Fibroblast of upper back skin (primary cell): ENCODE data around the gene NXN.
A peak's percentile ranks its signal among the peaks of the same experiment; 100 is the strongest.

Source experiments
- DNase-seq: peaks from one replicate; pipeline ENCODE4 v3.0.0-alpha.2; 2013

NXN gene

DNA sequence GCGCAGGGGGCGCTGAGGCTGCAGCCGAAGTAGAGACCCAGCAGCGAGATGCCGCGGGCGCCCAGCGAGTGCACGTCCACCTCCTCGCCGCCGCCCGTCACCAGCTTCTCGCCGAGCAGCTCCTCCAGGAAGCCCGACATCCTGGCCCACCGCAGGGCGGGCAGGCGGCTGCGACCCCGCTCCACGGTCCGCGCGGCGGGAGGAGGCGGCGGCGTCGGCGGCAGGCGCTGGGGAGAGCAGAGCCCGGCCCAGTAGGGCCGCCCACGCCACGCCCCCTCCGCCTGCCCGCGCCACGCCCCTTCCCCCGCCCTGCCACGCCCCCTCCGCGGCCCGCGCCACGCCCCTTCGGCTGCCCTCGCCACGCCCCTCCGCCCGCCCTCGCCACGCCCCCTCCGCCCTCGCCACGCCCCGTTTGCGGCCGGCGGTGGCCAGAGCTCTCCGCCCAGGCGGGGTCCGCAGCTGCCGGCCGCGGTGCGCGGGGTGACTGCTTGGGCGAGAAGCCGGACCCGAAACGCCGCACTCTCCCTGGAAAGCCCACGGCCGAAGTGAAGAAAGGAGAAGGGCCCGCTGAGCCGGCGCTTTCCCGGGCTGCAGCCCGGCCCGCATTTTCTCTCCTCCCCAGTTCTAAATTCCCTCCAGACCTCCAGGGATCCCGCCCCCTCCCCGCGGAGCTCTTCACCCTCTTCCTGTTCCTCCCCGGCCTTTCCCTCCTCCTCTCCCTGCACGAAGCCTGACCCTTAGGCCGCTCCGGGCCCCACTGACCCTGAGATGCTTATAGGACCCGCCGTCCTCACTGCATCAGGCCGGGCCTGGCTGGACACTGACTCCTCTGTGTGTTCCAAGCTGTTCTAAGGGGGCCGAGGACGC is at the start of gene NXN:
Gene NXN, minus strand, starts transcription at position 238 of the 867 bp plus-strand sequence.
- peak; percentile 69 for DNase-seq

GRCh38 chr17:1027044-1027443 is 47.5 kb upstream of the NXN start:
- DNase-seq = no peak

DNA sequence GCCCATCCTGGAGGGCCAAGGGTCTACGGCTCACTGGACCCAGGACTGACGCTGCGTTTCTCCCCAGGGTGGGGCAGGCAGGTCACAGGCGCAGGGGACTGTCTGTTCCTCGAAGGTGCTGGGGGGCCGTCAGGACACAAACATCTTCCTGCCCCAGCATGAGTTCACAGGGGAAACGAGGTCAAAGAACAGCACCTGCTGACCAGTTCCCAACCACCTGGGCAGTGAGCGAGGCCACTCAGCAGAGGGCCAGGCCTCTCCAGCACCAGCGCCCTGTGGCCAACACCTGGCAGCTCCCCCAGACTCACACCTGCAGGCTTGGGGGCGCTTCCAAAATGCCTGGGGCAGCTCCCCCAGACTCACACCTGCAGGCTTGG is 47.0 kb upstream of the NXN start:
- no peak for DNase-seq

GRCh38 chr17:1025733-1026598 is 46.4 kb upstream of the NXN start:
- DNase-seq = no peak

GRCh38 chr17:1024076-1024475 is 44.5 kb upstream of the NXN start:
- no peak for DNase-seq

DNA sequence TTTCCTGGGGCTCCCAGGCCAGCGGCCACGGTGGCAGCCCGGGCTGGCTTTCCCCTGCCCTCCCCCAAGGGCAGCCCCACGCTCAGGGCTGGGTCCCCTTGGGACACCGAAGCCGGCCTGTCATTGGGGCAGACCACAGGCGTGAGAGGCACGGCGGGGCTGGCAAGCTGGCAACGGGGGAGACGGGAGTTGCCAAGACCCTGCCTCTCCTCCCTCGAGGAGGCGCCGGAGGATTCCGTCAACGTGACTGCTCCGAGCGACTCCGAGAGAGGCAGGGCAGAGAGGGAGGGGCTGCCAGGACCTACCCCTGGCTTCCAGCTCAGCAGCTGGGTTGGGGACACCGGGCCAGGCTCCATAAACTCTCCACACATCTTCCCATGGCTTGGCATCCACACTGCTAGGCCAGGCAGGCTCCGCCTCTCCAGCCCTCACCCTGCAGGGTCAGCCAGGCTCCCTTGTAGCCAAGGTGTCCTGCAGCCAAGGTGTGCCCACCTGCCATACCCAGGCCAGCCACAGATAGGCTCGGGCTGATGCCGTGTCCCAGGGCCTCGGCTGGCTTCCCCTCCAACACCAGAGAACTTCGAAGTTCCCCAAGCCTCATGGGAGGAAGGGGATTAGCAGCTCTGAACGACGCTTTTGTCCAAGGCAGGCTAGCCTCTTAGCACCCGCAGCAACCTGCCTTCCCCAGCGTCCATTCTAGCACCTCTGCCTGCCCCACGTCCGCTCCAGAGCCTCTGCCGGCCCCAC is 42.9 kb upstream of the NXN start:
- no peak for DNase-seq

DNA sequence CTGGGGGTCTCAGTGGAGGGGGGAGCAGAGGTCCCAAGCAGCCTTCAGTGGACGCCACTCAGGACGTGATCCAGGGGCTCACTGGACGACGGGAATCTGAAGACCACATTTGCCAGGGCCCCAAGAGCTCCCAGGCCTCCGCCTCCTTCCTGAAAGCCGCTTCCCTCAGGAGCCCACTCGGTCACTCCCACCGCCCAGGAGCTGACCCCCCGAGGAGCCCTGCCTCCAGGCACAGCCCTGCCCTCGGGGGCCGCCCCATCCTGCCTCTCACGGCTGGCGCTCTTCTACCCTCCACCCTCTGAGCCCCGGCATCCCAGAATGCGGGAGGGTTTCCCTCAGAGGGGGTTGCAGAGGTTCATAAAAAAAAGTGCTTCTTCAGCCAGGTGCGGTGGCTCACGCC is 41.6 kb upstream of the NXN start:
- no peak for DNase-seq

- DNase-seq = no peak
Measured at GRCh38 chr17:1019451-1019850, 39.9 kb upstream of the NXN start.

DNA sequence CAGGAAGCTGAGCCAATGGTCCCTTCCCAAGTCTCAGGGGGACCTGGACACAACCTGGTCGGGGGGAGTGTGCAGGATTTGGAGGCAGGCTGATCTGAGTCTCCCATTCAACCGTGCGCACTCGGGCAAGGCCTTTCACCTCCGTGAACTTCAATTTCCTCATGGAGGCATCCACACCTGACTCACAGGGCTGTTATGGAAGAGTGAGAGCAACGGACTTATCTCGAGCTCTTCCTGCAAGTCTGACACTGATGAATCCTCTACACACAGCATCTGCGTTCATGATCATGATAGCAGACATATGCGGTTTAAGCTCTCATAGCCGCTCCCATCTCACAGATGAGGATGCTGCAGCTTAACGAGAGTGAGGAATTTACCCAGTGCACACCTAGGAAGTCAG is 39.0 kb upstream of the NXN start:
- DNase-seq = no peak

- no peak for DNase-seq
Measured at GRCh38 chr17:1013729-1014090, 34.1 kb upstream of the NXN start.

DNA sequence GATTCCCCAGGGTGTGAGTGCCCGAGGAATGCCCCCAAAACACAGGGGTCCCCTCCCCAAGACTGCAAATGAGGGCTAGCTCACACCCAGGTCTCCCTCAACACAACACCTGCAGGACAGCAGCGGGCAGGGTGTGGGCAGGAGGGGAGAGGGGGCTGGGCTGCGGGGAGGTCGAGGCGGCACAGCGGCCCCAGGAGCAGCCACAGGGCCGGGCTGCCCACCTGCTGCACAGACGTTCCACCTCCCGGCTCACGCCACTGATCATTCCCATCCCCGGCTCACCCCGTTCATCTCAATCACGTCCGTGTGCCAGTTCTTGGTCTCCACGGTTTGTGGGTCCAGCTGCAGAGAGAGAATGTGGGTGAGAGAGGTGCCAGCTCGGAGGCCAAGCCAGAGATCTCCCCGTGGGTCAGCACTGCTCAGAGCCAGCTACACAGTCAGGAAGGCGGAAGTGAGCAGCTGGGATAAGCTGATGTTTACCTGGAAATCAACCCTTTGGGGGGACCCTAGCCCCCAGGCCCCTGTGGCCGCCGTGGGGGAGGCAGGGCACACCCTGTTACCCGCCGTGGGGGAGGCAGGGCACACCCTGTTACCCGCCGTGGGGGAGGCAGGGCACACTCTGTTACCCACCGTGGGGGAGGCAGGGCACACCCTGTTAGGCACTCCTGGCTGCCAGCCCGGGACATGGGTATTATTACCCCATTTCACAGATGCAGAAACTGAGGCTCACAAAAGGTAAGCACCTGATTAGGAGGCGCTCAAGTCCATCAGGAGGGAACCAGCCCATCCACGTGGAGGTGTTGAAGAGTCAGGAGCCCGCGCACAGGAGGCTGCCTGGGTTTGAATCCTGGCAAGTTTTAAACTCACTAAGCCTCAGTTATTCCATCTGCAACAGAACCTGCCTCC is 33.5 kb upstream of the NXN start:
- DNase-seq = no peak

GRCh38 chr17:1011760-1012735 is 32.5 kb upstream of the NXN start:
- DNase-seq = no peak

DNA sequence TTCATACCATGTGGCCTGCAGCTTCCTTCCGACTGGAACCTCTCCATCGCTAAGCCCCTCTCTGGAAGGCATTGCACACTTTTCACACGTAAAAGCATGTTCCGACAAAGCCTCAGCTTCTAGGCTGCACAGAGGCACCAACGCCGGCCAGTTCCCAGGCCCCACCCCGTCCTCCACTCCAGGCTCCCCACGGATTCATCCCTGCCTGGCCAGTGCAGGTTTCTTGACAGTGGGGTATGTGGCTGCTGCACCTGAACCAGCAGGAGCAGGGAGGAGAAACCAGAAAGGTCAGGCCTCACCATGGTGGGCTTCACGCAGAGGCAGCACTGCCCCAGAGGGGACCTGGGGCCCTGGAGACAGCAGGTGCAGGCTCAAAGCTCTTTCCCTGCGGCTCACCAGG is 31.6 kb upstream of the NXN start:
- no peak for DNase-seq

DNA sequence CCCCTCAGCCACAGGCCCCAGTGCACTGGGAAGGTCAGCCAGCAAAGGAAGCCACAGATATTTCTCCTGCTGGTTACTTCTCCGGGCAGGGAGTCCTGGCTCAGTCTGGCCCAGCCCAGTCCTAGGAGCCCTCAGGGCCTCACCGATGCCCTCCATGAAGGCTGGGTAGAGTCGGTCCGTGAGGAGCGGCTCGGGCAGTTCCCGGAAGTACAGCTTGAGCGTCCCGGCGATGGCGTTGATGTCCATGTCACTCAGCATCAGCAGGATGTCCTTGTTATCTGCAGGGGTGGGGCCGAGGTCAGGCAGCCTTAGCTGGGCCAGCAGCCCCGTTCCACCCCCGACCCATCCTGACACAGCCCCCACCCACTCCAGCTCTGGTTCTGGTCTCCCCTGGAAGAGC is 31.0 kb upstream of the NXN start:
- DNase-seq = no peak

DNA sequence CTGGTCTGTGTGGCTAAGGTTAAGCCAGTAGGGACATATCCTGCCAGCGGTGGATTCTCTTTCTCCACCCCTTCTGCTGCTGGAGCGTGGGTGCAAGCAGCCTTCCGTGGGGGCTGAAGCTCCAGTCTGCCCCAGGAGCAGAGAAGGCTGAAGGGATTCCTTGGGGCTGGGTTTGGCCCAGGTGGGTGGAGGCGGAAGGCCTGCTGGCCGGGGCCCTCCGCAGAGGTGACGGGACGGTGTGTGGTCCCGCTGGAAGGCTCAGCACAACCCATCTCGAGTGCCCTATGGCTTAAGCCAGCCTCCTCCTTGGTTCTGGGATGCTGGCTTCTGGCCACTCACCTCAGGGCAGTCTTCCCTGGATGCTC is 30.5 kb upstream of the NXN start:
- no peak for DNase-seq

DNA sequence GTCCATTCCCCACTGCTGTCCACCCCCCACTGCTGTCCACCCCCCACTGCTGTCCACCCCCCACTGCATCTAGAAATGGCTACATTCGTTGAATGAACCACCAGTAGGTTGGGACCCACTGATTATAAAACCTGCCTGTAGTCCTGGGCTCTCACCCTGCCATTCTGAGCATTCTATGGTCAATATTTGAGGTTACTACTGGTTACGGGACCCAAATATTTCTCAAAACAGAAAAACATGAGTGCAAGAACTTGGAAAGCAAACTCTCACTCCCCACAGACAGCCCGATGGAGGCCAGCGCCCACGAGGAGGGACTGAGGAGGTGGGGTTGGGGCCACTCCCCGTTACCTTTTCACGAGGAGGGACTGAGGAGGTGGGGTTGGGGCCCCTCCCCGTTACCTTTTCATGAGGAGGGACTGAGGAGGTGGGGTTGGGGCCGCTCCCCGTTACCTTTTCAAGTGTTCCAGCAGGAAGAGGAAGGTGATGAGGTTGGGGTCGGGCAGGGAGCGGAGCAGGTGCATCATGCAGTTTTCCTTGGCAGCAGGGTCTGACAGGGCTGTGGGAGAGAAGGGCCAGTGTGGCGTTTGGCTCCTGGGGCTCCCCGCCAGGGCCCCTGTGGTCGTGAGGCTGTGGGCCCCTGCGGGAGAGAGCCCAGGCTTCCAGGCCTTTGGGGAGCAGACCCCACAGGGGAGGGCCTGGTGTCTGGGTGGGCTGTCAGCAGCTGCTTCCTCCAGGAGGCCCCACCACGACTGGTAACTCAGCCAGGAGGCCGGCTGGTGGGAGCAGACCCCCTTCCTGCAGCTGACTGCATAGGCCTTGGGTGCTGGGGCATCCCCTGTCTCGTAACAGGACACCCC is 29.9 kb upstream of the NXN start:
- no peak for DNase-seq

- no peak for DNase-seq
Measured at GRCh38 chr17:1008008-1008761, 28.6 kb upstream of the NXN start.

GRCh38 chr17:1007310-1008007 is 27.9 kb upstream of the NXN start:
- DNase-seq = no peak

- no peak for DNase-seq
Measured at GRCh38 chr17:1006054-1006453, 26.5 kb upstream of the NXN start.
